H9 (cell line): Measurements from ENCODE around the gene PDPR. TPM values are rescaled to one million over a fixed set of nuclear protein-coding genes. Genes with fewer than 3 reads are reported as not detected.
"Not testable (repeated sequence)": the region's sequence is repeated elsewhere in the genome, so short reads cannot be mapped to it uniquely, and the experiment has no call there.

Source experiments
- DNase-seq: peaks from one replicate; pipeline ENCODE4 v3.0.0-alpha.2; 2017
- H2AFZ ChIP-seq: one replicate; pipeline ENCODE4 v1.6.1; 2013; ENCODE audit warnings: mild to moderate bottlenecking, low read length, control low read depth, moderate library complexity
- H2AK5ac ChIP-seq: 2 replicates; pipeline ENCODE4 v1.6.1; 2013; ENCODE audit warnings: low read length, control low read depth, mixed read lengths; ENCODE audit not compliant: insufficient read length
- H2BK120ac ChIP-seq: one replicate; pipeline ENCODE4 v1.6.1; 2013; ENCODE audit warnings: low read depth, mild to moderate bottlenecking, low read length, control low read depth, inconsistent platforms; ENCODE audit not compliant: poor library complexity, severe bottlenecking
- H2BK12ac ChIP-seq: 2 replicates; pipeline ENCODE4 v1.6.1; 2013; ENCODE audit warnings: low read length, control low read depth, mixed read lengths, low read depth; ENCODE audit not compliant: insufficient read length
- H2BK15ac ChIP-seq: 2 replicates; pipeline ENCODE4 v1.6.1; 2013; ENCODE audit warnings: low read depth, low read length, control low read depth
- H2BK20ac ChIP-seq: one replicate; pipeline ENCODE4 v1.6.1; 2013; ENCODE audit warnings: low read depth, mild to moderate bottlenecking, low read length, control low read depth, inconsistent platforms; ENCODE audit not compliant: poor library complexity, severe bottlenecking
- H2BK5ac ChIP-seq: 2 replicates; pipeline ENCODE4 v1.6.1; 2013; ENCODE audit warnings: low read length, control low read depth, mixed read lengths; ENCODE audit not compliant: insufficient read length
- H3K14ac ChIP-seq: 2 replicates; pipeline ENCODE4 v1.6.1; 2013; ENCODE audit warnings: low read length, control low read depth; ENCODE audit not compliant: insufficient read depth
- H3K18ac ChIP-seq: 2 replicates; pipeline ENCODE4 v1.6.1; 2013; ENCODE audit warnings: low read depth, mild to moderate bottlenecking, mixed read lengths, low read length, control low read depth; ENCODE audit not compliant: insufficient read length
- H3K23ac ChIP-seq: 2 replicates; pipeline ENCODE4 v1.6.1; 2013; ENCODE audit warnings: low read length, control low read depth, mixed read lengths, low read depth; ENCODE audit not compliant: insufficient read length
- H3K23me2 ChIP-seq: 2 replicates; pipeline ENCODE4 v1.6.1; 2013; ENCODE audit warnings: low read depth, mild to moderate bottlenecking, mixed read lengths, low read length, control low read depth; ENCODE audit not compliant: insufficient read length, poor library complexity, severe bottlenecking
- H3K27ac ChIP-seq: 2 replicates; pipeline ENCODE4 v1.5.1; 2013; ENCODE audit warnings: low read length, control low read depth, mixed read lengths, low read depth; ENCODE audit not compliant: insufficient read length
- H3K27me3 ChIP-seq: 2 replicates; pipeline ENCODE4 v1.6.1; 2013; ENCODE audit warnings: low read length, control low read depth, inconsistent platforms; ENCODE audit not compliant: insufficient read depth
- H3K4ac ChIP-seq: 2 replicates; pipeline ENCODE4 v1.6.1; 2013; ENCODE audit warnings: low read depth, mild to moderate bottlenecking, control low read depth, inconsistent platforms, low read length, moderate library complexity
- H3K4me1 ChIP-seq: 2 replicates; pipeline ENCODE4 v1.6.1; 2013; ENCODE audit warnings: low read length, control low read depth, inconsistent platforms; ENCODE audit not compliant: insufficient read depth
- H3K4me2 ChIP-seq: 2 replicates; pipeline ENCODE4 v1.6.1; 2013; ENCODE audit warnings: low read length, control low read depth, mixed read lengths; ENCODE audit not compliant: insufficient read length, insufficient read depth
- H3K56ac ChIP-seq: 2 replicates; pipeline ENCODE4 v1.6.1; 2013; ENCODE audit warnings: low read depth, mild to moderate bottlenecking, mixed read lengths, low read length, control low read depth; ENCODE audit not compliant: insufficient read length
- H3K79me1 ChIP-seq: 2 replicates; pipeline ENCODE4 v1.6.1; 2013; ENCODE audit warnings: low read depth, mild to moderate bottlenecking, moderate library complexity, low read length, control low read depth, inconsistent platforms; ENCODE audit not compliant: insufficient read depth, poor library complexity, severe bottlenecking
- H3K79me2 ChIP-seq: 2 replicates; pipeline ENCODE4 v1.6.1; 2013; ENCODE audit warnings: low read length, control low read depth, inconsistent platforms; ENCODE audit not compliant: insufficient read depth
- H3K9ac ChIP-seq: 2 replicates; pipeline ENCODE4 v1.6.1; 2013; ENCODE audit warnings: low read length, control low read depth, mixed read lengths; ENCODE audit not compliant: insufficient read length; ENCODE audit errors: extremely low read depth
- H3K9me3 ChIP-seq: one replicate; pipeline ENCODE4 v1.6.1; 2013; ENCODE audit warnings: low read depth, low read length, inconsistent platforms; ENCODE audit not compliant: control insufficient read depth
- H3T11ph ChIP-seq: one replicate; pipeline ENCODE4 v1.6.1; 2013; ENCODE audit warnings: mild to moderate bottlenecking, low read length, control low read depth, inconsistent platforms
- H4K20me1 ChIP-seq: one replicate; pipeline ENCODE4 v1.6.1; 2013; ENCODE audit not compliant: control insufficient read depth, insufficient read length, insufficient read depth
- H4K5ac ChIP-seq: 2 replicates; pipeline ENCODE4 v1.6.1; 2013; ENCODE audit warnings: low read depth, mild to moderate bottlenecking, mixed read lengths, low read length, control low read depth; ENCODE audit not compliant: insufficient read length
- H4K8ac ChIP-seq: replicated peaks from 2 replicates; pipeline ENCODE4 v1.6.1; 2013; ENCODE audit warnings: low read length, control low read depth, mixed read lengths, low read depth; ENCODE audit not compliant: insufficient read length
- H4K91ac ChIP-seq: 2 replicates; pipeline ENCODE4 v1.6.1; 2013; ENCODE audit warnings: low read depth, mild to moderate bottlenecking, moderate library complexity, mixed read lengths, low read length, control low read depth; ENCODE audit not compliant: insufficient read length
- H3K27ac Mint-ChIP-seq, 3 experiments: 2 replicates in 2 of 3; 3 replicates in 1 of 3; pipeline ENCODE4 v1.8.0; 2020 to 2021; ENCODE audit warnings: mixed read lengths in 3 of 3, mild to moderate bottlenecking in 1 of 3, moderate library complexity in 1 of 3
- H3K27me3 Mint-ChIP-seq: 2 replicates; pipeline ENCODE4 v1.8.0; 2021; ENCODE audit warnings: low read depth, mild to moderate bottlenecking, moderate library complexity, mixed read lengths
- H3K36me3 Mint-ChIP-seq, 3 experiments: 2 replicates in 2 of 3; 3 replicates in 1 of 3; pipeline ENCODE4 v1.8.0; 2020 to 2021; ENCODE audit warnings: low read depth in 3 of 3, mixed read lengths in 3 of 3; ENCODE audit not compliant: insufficient read depth in 1 of 3
- H3K4me1 Mint-ChIP-seq, 2 experiments: 2 replicates each; pipeline ENCODE4 v1.8.0; 2020; ENCODE audit warnings: mixed read lengths in 2 of 2
- H3K4me3 Mint-ChIP-seq, 2 experiments: 2 replicates in 1 of 2; 3 replicates in 1 of 2; pipeline ENCODE4 v1.8.0; 2020 to 2021; ENCODE audit warnings: mild to moderate bottlenecking in 2 of 2, mixed read lengths in 2 of 2, moderate library complexity in 1 of 2
- H3K9me3 Mint-ChIP-seq, 2 experiments: 2 replicates in 1 of 2; 3 replicates in 1 of 2; pipeline ENCODE4 v1.8.0; 2020; ENCODE audit warnings: mild to moderate bottlenecking in 2 of 2, mixed read lengths in 2 of 2, moderate library complexity in 1 of 2
- WGBS: extraction: QIAGEN DNeasy Blood & Tissue Kit; methylation state at CpG from one replicate; pipeline ENCODE4 v1.1.7; 2013; ENCODE audit warnings: missing lambda C conversion rate, low lambda C conversion rate, mixed read lengths; ENCODE audit not compliant: insufficient read length; ENCODE audit errors: extremely low coverage; 5-methylcytosine and 5-hydroxymethylcytosine counted together
- total RNA-seq: library from RNA; stranded (reverse); gene quantifications from 2 replicates; pipeline ENCODE4 v1.2.1, GENCODE V29; 2021

Gene PDPR
- total RNA-seq, 1 experiment from 2014 or later, result 37.2 TPM

GRCh38 chr16:70136595-70136994 is 22.5 kb downstream of the PDPR start:
- not testable (repeated sequence) for H3T11ph ChIP-seq, H3K14ac ChIP-seq, H2BK12ac ChIP-seq, H3K23ac ChIP-seq, H2AK5ac ChIP-seq, H2BK5ac ChIP-seq, H3K4me2 ChIP-seq, H3K79me1 ChIP-seq, H3K18ac ChIP-seq, H2AFZ ChIP-seq, H3K9me3 Mint-ChIP-seq, H3K4me1 Mint-ChIP-seq, H4K8ac ChIP-seq, H2BK20ac ChIP-seq, H3K4me3 Mint-ChIP-seq, H3K27me3 ChIP-seq, H3K27me3 Mint-ChIP-seq, H3K4me1 ChIP-seq, H3K27ac Mint-ChIP-seq, H3K4ac ChIP-seq, H3K79me2 ChIP-seq, H3K9ac ChIP-seq, H3K23me2 ChIP-seq, H3K56ac ChIP-seq, H2BK120ac ChIP-seq, DNase-seq, H3K27ac ChIP-seq, H4K5ac ChIP-seq, H4K20me1 ChIP-seq, H2BK15ac ChIP-seq, H4K91ac ChIP-seq, H3K9me3 ChIP-seq
- WGBS, result no CpG with 5 or more reads among the region's 2 CpGs
- H3K36me3 Mint-ChIP-seq, result peaks cover 33 to 83% (median 68%) of the 10 kb centered on the region in 3 experiments; a peak in 6 of 7 replicates

- H3K14ac ChIP-seq, H2BK120ac ChIP-seq, H3K9me3 Mint-ChIP-seq, H3K23me2 ChIP-seq, H3K27ac Mint-ChIP-seq, H3K9ac ChIP-seq, H3K9me3 ChIP-seq, H4K20me1 ChIP-seq, H3T11ph ChIP-seq, H4K8ac ChIP-seq, H2AFZ ChIP-seq, H3K4me2 ChIP-seq, H3K4me1 Mint-ChIP-seq, H3K4me1 ChIP-seq, H2BK5ac ChIP-seq, H3K79me2 ChIP-seq, H3K4me3 Mint-ChIP-seq, H2BK12ac ChIP-seq, H3K27ac ChIP-seq, DNase-seq, H2BK15ac ChIP-seq, H3K4ac ChIP-seq, H3K23ac ChIP-seq, H3K27me3 Mint-ChIP-seq, H4K91ac ChIP-seq, H2AK5ac ChIP-seq, H2BK20ac ChIP-seq, H3K79me1 ChIP-seq, H3K56ac ChIP-seq, H3K18ac ChIP-seq, H3K27me3 ChIP-seq, H4K5ac ChIP-seq: not testable (repeated sequence)
- no CpG with 5 or more reads among the region's 10 CpGs for WGBS
- peaks cover 31 to 67% (median 55%) of the 10 kb centered on the region in 3 experiments for H3K36me3 Mint-ChIP-seq
Measured at GRCh38 chr16:70142739-70143138, 28.6 kb downstream of the PDPR start.
